Karpas-422 (cell line): ENCODE data around the gene ASB12. TPM values are rescaled to one million over a fixed set of nuclear protein-coding genes. Genes with fewer than 3 reads are reported as not detected.
A peak's percentile ranks its signal among the peaks of the same experiment; 100 is the strongest.

ENCODE experiments used
- DNase-seq: peaks from one replicate; pipeline ENCODE4 v3.0.0-alpha.2; 2015
- H2AFZ ChIP-seq: fragments of 200-600 bp; sonication (generic); 2 replicates; pipeline ENCODE4 v1.6.1; 2014; ENCODE audit warnings: antibody characterized with exemption, low read length, mixed read lengths
- H3K27ac ChIP-seq: fragments of 200-600 bp; sonication (generic); 2 replicates; pipeline ENCODE4 v1.5.1; 2014; ENCODE audit warnings: mild to moderate bottlenecking, low read length, moderate library complexity
- H3K27me3 ChIP-seq: fragments of 200-600 bp; sonication (generic); 2 replicates; pipeline ENCODE4 v1.6.1; 2014; ENCODE audit warnings: low read length, mixed read lengths
- H3K36me3 ChIP-seq: fragments of 200-600 bp; sonication (generic); 2 replicates; pipeline ENCODE4 v1.6.1; 2014; ENCODE audit warnings: low read length, mixed read lengths; ENCODE audit not compliant: insufficient read depth
- H3K4me1 ChIP-seq: fragments of 200-600 bp; sonication (generic); 2 replicates; pipeline ENCODE4 v1.6.1; 2014; ENCODE audit warnings: mild to moderate bottlenecking, low read length, mixed read lengths
- H3K4me2 ChIP-seq: fragments of 200-600 bp; sonication (generic); 2 replicates; pipeline ENCODE4 v1.6.1; 2014; ENCODE audit warnings: low read length, low read depth, mild to moderate bottlenecking; ENCODE audit not compliant: poor library complexity, severe bottlenecking
- H3K4me3 ChIP-seq: fragments of 200-600 bp; sonication (generic); 2 replicates; pipeline ENCODE4 v1.5.1; 2014; ENCODE audit warnings: mild to moderate bottlenecking, antibody characterized with exemption, low read length, mixed read lengths
- H3K79me2 ChIP-seq: fragments of 200-600 bp; sonication (generic); 2 replicates; pipeline ENCODE4 v1.6.1; 2014; ENCODE audit warnings: mild to moderate bottlenecking, low read length, mixed read lengths
- H3K9ac ChIP-seq: fragments of 200-600 bp; sonication (generic); 2 replicates; pipeline ENCODE4 v1.6.0; 2014; ENCODE audit warnings: low read length
- H3K9me2 ChIP-seq: fragments of 200-600 bp; sonication (generic), shearing (Covaris generic); replicated peaks from 2 replicates; pipeline ENCODE4 v1.6.0; 2014; ENCODE audit warnings: mild to moderate bottlenecking, low read length, moderate library complexity; ENCODE audit not compliant: insufficient read depth
- H3K9me3 ChIP-seq: fragments of 300-700, 200-600 bp; sonication (generic); 2 replicates; pipeline ENCODE4 v1.6.1; 2014; ENCODE audit warnings: low read length, mixed read lengths
- H4K20me1 ChIP-seq: fragments of 200-600 bp; sonication (generic); 2 replicates; pipeline ENCODE4 v1.6.1; 2014; ENCODE audit warnings: mild to moderate bottlenecking, antibody characterized with exemption, low read length, low read depth; ENCODE audit not compliant: insufficient read depth
- total RNA-seq: library from RNA; depleted of rRNA; stranded (reverse); fragments of >200 nt; shearing (Covaris generic); gene quantifications from 2 replicates; pipeline ENCODE4 v1.2.3, GENCODE V29; 2014; ENCODE audit warnings: low replicate concordance

ASB12 gene
- total RNA-seq, 1 experiment from 2014 or later, result 0.41 TPM

- Histone ChIP-seq H3K4me1 (peaks cover 27% of the 10 kb centered on the region), H3K36me3 (no peaks in the 10 kb centered on the region), H3K79me2 (peaks cover 48% of the 10 kb centered on the region), H2AFZ (peak overlapping the region; percentile 78; the same call in 1 of the 2 replicates), H3K27me3 (no peaks in the 10 kb centered on the region), H3K9me2 (no peaks in the 10 kb centered on the region), H3K9ac (peak overlapping the region; percentile 80), H3K27ac (no peak overlapping the region), H3K4me3 (peak overlapping the region; percentile 76), H3K9me3 (no peaks in the 10 kb centered on the region), H3K4me2 (peak overlapping the region; percentile 76), H4K20me1 (no peaks in the 10 kb centered on the region)
- peak; percentile 50 for DNase-seq
Measured at GRCh38 chrX:64204701-64205440, 25.5 kb downstream of the ASB12 start.

- peaks cover 55% of the 10 kb centered on the region for H3K79me2 ChIP-seq
- H3K36me3 ChIP-seq, result no peaks in the 10 kb centered on the region
- no peak for DNase-seq
- no peaks in the 10 kb centered on the region for H3K27me3 ChIP-seq
- peak overlapping the region; percentile 76 for H3K4me3 ChIP-seq
- no peak overlapping the region for H3K27ac ChIP-seq
- H2AFZ ChIP-seq, result no peak overlapping the region
- peak overlapping the region; percentile 80 for H3K9ac ChIP-seq
- H4K20me1 ChIP-seq, result no peaks in the 10 kb centered on the region
- peaks cover 31% of the 10 kb centered on the region for H3K4me1 ChIP-seq
- peak overlapping the region; percentile 76 for H3K4me2 ChIP-seq
- H3K9me3 ChIP-seq, result no peaks in the 10 kb centered on the region
- H3K9me2 ChIP-seq, result no peaks in the 10 kb centered on the region
Measured at GRCh38 chrX:64204252-64204651, 26.2 kb downstream of the ASB12 start.

- Histone ChIP-seq H3K9me3 (no peaks in the 10 kb centered on the region), H3K4me2 (no peak overlapping the region), H3K27ac (no peak overlapping the region), H3K4me3 (no peak overlapping the region), H4K20me1 (no peaks in the 10 kb centered on the region), H3K9ac (no peak overlapping the region), H3K36me3 (no peaks in the 10 kb centered on the region), H2AFZ (no peak overlapping the region), H3K4me1 (peaks cover 42% of the 10 kb centered on the region), H3K79me2 (peaks cover 66% of the 10 kb centered on the region), H3K9me2 (no peaks in the 10 kb centered on the region), H3K27me3 (no peaks in the 10 kb centered on the region)
- DNase-seq, result no peak
Measured at GRCh38 chrX:64202808-64203325, 27.5 kb downstream of the ASB12 start.

GRCh38 chrX:64198036-64198435 is 32.4 kb downstream of the ASB12 start:
- H3K27me3 ChIP-seq, result no peaks in the 10 kb centered on the region
- no peak overlapping the region for H3K4me3 ChIP-seq
- no peak overlapping the region for H2AFZ ChIP-seq
- no peak for DNase-seq
- no peak overlapping the region for H3K4me2 ChIP-seq
- peaks cover 21% of the 10 kb centered on the region for H3K4me1 ChIP-seq
- no peaks in the 10 kb centered on the region for H3K36me3 ChIP-seq
- H3K9ac ChIP-seq, result no peak overlapping the region
- no peak overlapping the region for H3K27ac ChIP-seq
- H4K20me1 ChIP-seq, result no peaks in the 10 kb centered on the region
- H3K9me2 ChIP-seq, result no peaks in the 10 kb centered on the region
- no peaks in the 10 kb centered on the region for H3K9me3 ChIP-seq
- H3K79me2 ChIP-seq, result peaks cover 68% of the 10 kb centered on the region

GRCh38 chrX:64196606-64197005 is 33.8 kb downstream of the ASB12 start:
- no peaks in the 10 kb centered on the region for H3K27me3 ChIP-seq
- DNase-seq, result no peak

GRCh38 chrX:64195862-64196261 is 34.5 kb downstream of the ASB12 start:
- H3K27ac ChIP-seq, result no peak overlapping the region
- no peaks in the 10 kb centered on the region for H4K20me1 ChIP-seq
- peaks cover 47% of the 10 kb centered on the region for H3K79me2 ChIP-seq
- H3K27me3 ChIP-seq, result no peaks in the 10 kb centered on the region
- H3K9me3 ChIP-seq, result no peaks in the 10 kb centered on the region
- no peak overlapping the region for H3K4me3 ChIP-seq
- no peaks in the 10 kb centered on the region for H3K36me3 ChIP-seq
- no peak for DNase-seq
- H3K4me2 ChIP-seq, result no peak overlapping the region
- H2AFZ ChIP-seq, result no peak overlapping the region
- H3K9me2 ChIP-seq, result no peaks in the 10 kb centered on the region
- H3K4me1 ChIP-seq, result peaks cover 21% of the 10 kb centered on the region
- H3K9ac ChIP-seq, result no peak overlapping the region

More at GRCh38 chrX:64196606-64197005, 33.8 kb downstream of the ASB12 start:
- Histone ChIP-seq H3K27ac (no peak overlapping the region), H4K20me1 (no peaks in the 10 kb centered on the region), H3K4me1 (peaks cover 21% of the 10 kb centered on the region), H3K9ac (no peak overlapping the region), H3K36me3 (no peaks in the 10 kb centered on the region), H3K9me3 (no peaks in the 10 kb centered on the region), H3K4me3 (no peak overlapping the region), H2AFZ (no peak overlapping the region), H3K4me2 (no peak overlapping the region), H3K9me2 (no peaks in the 10 kb centered on the region), H3K79me2 (peaks cover 54% of the 10 kb centered on the region)

GRCh38 chrX:64192673-64193072 is 37.7 kb downstream of the ASB12 start:
- Histone ChIP-seq H3K36me3 (no peaks in the 10 kb centered on the region), H3K4me3 (no peak overlapping the region), H3K27me3 (no peaks in the 10 kb centered on the region), H2AFZ (no peak overlapping the region), H3K9me2 (no peaks in the 10 kb centered on the region), H3K4me2 (no peak overlapping the region), H3K9me3 (no peaks in the 10 kb centered on the region; the same call in 1 of the 2 replicates), H4K20me1 (no peaks in the 10 kb centered on the region), H3K9ac (no peak overlapping the region), H3K27ac (no peak overlapping the region), H3K79me2 (peaks cover 17% of the 10 kb centered on the region), H3K4me1 (peaks cover 7% of the 10 kb centered on the region)
- no peak for DNase-seq

- H3K4me3 ChIP-seq, result no peak overlapping the region
- peaks cover 12% of the 10 kb centered on the region for H3K79me2 ChIP-seq
- peaks cover 7% of the 10 kb centered on the region for H3K4me1 ChIP-seq
Measured at GRCh38 chrX:64192040-64192439, 38.4 kb downstream of the ASB12 start.

More at GRCh38 chrX:64192040-64192439, 38.4 kb downstream of the ASB12 start:
- Histone ChIP-seq H2AFZ (no peak overlapping the region), H3K9me3 (no peaks in the 10 kb centered on the region; the same call in 1 of the 2 replicates), H4K20me1 (no peaks in the 10 kb centered on the region), H3K9ac (no peak overlapping the region), H3K36me3 (no peaks in the 10 kb centered on the region), H3K4me2 (no peak overlapping the region), H3K27me3 (no peaks in the 10 kb centered on the region), H3K9me2 (no peaks in the 10 kb centered on the region), H3K27ac (no peak overlapping the region)
- no peak for DNase-seq
